ENCODE results near the gene PNKD.

Gene PNKD

DNA sequence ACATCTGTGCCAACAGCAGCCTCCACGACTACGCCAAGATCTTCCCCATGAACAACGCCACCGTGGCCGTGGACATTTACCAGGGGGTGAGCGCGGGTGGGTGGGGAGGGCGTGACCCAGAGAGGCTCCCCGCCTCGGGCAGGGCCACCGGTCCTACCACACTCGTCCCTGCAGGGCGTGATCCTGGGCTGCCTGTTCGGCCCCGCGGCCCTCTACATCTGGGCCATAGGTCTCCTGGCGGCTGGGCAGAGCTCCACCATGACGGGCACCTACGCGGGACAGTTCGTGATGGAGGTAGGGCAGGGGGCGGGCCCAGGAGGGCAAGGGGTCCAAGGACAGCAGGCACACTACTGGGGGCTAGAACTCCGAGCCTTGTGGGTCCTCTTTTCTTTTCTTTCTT is 120.9 kb downstream of the PNKD start:
- no peak for FAIRE-seq

GRCh38 chr2:218392459-218392858 is 122.1 kb downstream of the PNKD start:
- no peak for FAIRE-seq
- no peak for DNase-seq (ENCODE audit: extremely low spot score, insufficient read length, low read depth)

More for the DNA sequence above, 120.9 kb downstream of the PNKD start:
- no peak for DNase-seq (ENCODE audit: extremely low spot score, insufficient read length, low read depth)

- FAIRE-seq (no peak), DNase-seq (ENCODE audit: extremely low spot score, insufficient read length, low read depth) (no peak)
Measured at GRCh38 chr2:218392891-218393462, 122.7 kb downstream of the PNKD start.

DNA sequence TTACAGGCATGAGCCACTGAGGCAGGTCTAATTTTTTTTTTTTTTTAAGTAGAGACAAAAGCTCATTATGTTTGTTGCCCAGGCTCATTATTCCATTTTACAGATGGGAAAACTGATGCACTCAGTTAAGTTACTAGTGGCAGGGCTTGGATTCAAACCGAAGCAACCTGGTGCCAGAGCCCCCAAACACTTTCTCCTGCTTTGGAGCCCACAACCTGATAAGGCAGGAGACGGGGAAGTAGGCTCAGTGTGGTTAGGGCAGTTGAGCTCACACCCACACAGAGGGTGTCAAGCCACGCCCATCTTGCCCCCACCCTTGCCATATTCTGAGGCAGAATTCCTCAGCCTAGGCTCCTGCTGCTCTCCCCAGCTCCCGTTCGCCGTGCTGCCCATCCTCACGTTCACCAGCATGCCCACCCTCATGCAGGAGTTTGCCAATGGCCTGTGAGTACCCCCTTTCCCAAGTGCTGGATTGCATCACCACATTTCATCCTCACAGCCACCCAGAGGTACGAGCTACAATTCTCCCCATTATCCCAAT is 123.5 kb downstream of the PNKD start:
- DNase-seq (ENCODE audit: extremely low spot score, insufficient read length, low read depth) (no peak), FAIRE-seq (no peak)

- no peak for DNase-seq (ENCODE audit: extremely low spot score, insufficient read length, low read depth)
- FAIRE-seq: no peak
Measured at GRCh38 chr2:218394298-218395089, 124.2 kb downstream of the PNKD start.

GRCh38 chr2:218395090-218395444 is 124.7 kb downstream of the PNKD start:
- DNase-seq (ENCODE audit: extremely low spot score, insufficient read length, low read depth) (no peak), FAIRE-seq (no peak)

DNA sequence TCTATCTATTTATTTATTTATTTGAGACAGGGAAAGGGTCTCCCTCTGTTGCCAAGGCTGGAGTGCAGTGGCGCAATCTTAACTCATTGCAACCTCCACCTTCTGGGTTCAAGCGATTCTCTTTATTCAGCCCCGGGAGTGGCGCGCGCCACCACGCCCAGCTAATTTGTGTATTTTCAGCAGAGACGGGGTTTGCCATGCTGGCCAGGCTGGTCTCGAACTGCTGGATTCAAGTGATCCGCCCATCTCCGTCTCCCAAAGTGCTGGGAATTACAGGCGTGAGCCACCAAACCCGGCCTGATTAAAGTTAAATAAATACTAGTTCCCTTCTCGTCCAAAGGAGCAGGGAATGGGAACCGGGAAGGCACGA is 125.1 kb downstream of the PNKD start:
- FAIRE-seq: peak; percentile 5
- no peak for DNase-seq (ENCODE audit: extremely low spot score, insufficient read length, low read depth)

GRCh38 chr2:218395826-218396687 is 125.7 kb downstream of the PNKD start:
- FAIRE-seq (peak; percentile 96), DNase-seq (ENCODE audit: extremely low spot score, insufficient read length, low read depth) (peak; percentile 75)

All from GM18507 (cell line).